GM21447 (cell line): ENCODE measurements around the gene TCAP.

Experiments used
- ATAC-seq: cut with Tn5 transposase; IDR thresholded peaks from one replicate; pipeline ENCODE4 v1.9.1; 2021; ENCODE audit not compliant: unreplicated experiment

The TCAP gene

DNA sequence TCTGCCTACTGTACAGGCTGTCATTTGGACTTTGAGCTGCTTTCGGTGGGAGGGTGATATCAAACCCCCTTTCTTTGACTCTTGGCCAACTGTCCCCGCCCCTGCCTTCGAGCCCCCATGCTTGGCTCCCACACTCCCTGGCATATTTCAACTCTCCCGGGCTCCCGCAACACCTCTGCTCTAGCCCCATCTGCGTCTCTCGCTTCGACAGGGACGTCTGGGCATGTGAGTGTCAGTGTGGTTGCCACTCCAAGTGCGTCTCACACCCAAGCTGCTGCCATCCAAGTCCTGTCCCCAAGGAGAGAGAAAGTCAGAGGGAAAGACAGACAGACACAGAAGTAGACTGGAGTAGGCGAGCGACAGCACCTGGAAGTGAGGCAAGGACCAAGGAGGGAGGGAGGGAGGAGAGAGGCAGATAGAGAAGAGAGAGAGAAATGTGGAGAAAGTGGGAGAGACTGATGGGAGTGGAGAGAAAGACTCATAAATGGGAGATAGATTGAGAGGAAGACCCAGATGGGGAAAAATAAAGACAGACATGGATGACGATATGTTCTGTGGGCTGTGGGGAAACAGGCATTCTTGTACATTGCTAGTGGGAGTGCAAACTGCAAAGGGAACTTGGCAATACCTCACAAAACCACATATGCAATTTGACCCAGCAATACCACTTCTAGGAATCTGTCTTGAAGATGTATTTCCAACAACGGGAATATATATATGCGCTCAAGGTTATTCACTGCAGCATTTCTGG is 16.4 kb upstream of the TCAP start:
- ATAC-seq, result no peak

- no peak for ATAC-seq
Observed at GRCh38 chr17:39650121-39650579, 15.0 kb upstream of the TCAP start.

GRCh38 chr17:39651923-39652586 is 13.1 kb upstream of the TCAP start:
- no peak for ATAC-seq

DNA sequence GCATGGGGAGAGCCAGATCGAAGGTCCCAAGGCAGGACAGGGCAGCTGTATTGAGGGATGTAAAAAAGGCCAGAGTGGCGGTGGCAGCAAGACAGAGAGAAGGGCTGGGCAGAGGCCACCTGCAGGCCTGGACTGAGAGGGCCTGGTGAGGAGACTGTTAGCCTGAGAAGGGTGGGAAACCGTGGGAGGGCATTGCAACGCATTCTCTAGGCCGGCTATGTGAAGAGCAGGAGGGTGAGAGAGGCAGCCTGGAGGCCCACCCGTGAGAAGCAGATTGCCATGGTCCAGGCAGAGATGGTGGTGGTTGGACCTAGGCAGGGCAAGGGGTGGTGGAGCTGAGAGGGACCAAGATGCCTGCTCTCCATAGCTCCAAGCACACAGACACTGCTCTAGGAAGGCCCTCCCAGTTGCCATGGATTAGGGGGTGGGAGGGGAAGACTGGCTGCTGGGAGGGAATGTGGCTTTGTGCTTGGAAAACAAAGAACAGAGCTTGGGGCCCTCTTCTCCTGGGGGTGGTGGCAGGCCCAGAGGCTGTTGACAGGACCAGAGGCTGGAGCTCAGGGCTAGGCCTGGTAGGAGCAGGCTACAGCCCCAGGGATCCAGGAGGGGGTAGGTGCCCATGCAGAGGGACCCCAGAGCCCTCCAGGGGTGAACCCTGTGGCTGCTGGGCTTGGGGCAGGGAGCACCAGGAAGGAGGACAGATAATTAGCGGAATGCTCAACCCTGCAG is 12.4 kb upstream of the TCAP start:
- ATAC-seq, result no peak

DNA sequence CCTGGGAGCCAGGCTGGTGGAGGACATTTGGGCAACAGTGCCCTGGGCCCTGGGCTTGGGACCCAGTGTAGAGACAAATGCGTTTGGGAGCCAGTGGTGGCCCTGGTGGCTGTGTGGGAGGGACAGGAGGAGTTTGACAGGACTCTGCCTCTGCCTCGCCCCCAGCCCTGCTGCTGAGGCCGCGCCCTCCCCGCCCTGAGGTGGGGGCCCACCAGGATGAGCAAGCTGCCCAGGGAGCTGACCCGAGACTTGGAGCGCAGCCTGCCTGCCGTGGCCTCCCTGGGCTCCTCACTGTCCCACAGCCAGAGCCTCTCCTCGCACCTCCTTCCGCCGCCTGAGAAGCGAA is 11.9 kb upstream of the TCAP start:
- ATAC-seq, result no peak

DNA sequence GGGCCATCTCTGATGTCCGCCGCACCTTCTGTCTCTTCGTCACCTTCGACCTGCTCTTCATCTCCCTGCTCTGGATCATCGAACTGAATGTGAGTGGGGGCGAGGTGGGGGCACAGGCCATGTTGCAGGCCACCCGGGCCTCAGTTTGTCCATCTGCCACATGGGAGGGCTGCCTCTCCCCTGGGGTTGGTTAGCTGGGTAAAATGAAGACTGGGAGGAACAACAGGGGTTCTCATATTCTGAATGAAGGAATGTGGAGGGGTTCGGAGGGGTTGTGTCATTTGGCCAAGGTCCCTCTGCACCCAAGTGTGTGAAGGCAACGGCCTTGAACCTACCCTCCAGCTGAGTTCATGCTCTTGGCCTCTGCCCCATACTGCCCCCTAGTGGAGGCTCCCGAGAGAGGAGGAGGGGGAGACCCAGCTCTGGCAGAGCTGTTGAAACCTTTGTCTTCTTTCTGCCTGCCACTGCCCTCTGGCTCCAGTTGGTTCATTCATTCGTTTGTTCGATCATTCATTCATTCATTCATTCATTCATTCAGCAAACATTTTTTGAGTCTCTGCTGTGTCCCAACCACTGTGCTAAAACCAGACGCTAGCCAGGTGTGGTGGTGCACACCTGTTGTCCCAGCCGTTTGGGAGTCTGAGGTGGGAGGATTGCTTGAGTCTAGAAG is 11.4 kb upstream of the TCAP start:
- ATAC-seq, result no peak

DNA sequence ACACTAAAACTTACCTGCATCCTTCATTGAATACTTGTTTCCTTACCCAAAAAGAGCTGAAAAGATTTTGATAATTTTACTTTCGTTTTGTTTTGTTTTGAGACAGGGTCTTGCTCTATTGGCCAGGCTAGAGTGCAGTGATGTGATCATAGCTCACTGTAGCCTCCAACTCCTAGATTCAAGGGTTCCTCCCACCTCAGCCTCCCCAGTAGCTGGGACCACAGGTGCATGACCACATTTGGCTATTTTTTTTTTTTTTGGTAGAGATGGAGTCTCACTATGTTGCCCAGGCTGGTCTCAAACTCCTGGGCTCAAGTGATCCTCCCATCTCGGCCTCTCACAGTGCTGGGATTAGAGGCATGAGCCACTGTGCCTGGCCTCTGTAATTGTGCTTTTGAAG is 10.0 kb upstream of the TCAP start:
- ATAC-seq, result no peak

- ATAC-seq, result no peak
Observed at GRCh38 chr17:39658346-39658745, 6.8 kb upstream of the TCAP start.

DNA sequence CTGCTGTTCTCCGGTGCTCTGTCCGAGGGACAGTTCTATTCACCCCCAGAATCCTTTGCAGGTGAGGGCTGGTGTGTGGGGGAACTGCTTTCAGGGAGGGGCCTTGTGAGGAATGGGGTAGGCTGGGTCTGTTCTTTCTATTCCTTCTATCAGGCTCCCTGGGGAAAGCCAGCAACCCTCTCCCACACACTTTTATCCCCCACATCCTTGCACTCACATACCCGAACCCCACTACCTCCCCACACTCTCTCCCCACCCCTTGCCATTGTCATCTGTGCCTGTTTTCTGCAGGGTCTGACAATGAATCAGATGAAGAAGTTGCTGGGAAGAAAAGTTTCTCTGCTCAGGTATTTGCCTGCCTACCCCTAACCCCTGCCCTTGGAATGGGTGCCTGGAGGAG is 6.4 kb upstream of the TCAP start:
- no peak for ATAC-seq

DNA sequence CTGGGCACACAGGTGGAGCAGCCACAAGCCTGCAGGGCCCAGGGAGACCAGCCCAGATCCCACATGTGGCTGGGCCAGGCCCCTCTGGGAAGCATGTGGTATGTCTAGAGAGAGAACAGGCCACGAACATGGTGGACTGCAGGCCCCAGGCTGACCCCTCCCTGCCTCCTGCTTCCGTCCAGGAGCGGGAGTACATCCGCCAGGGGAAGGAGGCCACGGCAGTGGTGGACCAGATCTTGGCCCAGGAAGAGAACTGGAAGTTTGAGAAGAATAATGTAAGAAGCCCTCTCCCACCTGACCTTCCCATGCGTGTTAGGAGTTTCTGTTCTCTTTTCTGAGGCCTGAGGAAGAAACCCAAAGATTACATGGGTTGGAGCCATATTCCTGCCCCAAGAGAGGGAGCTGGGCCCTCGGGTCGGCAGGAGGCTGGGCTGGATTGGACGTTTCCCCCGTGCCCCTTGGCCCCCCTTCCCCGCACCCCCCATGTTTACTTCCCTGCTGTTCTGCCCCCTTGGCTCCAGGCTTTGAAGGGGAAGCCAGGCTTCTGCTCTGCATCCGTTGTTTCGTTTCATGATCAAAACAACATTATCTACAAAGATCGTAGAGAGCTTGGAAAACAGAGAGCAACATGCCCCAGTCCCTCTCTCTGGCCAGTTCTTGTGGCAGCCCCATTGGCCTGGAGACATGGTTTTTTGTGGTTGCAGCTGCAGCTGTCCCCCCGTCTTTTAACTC is 5.7 kb upstream of the TCAP start:
- no peak for ATAC-seq

DNA sequence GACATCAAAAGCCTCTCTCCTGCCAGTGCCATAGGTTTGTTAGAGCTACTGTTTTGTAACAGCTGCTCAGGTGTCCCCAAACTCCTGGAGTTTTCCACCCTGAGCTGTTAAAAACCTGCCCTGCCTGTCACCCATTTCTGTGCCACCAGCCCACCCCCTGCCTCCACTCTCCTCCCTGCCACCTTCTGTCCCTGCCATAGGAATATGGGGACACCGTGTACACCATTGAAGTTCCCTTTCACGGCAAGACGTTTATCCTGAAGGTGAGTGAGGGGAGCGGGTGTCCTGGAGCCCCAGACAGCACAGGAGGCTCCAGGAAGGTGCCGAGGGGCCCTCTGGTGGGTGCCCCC is 5.2 kb upstream of the TCAP start:
- no peak for ATAC-seq

DNA sequence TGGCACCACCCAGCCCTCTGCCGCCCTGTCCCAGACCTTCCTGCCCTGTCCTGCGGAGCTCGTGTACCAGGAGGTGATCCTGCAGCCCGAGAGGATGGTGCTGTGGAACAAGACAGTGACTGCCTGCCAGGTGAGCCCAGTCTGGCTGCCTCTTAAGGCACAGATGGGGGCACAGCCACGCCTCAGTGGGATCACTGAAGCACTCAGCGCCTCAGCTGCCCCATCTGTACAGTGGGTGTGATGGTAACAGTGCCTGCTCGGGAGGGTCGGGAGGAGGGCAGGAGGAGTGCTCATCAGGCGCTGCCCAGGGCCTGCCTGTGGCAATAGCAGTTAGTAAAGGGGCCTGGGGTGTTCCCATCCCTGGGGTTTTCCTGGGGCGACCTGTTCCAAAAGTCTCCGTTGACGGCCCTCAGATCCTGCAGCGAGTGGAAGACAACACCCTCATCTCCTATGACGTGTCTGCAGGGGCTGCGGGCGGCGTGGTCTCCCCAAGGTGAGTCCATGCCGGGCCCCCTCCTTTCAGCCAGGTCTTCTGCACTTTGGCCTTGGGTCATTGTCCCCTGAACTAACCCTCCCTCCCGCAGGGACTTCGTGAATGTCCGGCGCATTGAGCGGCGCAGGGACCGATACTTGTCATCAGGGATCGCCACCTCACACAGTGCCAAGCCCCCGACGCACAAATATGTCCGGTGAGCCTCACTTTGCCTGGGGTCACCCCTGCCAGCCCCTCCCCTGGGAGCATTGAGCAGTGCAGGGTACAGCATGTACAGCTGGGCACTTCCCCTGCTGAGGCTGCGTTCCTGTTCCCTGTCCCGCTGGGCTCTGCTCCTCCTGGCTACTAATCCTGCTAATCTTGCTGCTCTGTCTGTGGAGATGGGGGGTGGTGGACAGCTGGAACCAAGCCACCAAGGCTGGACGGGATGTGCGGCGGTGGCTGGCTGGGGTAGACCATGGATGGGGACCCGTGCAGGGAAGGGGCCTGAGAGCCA is 4.5 kb upstream of the TCAP start:
- ATAC-seq, result no peak

- ATAC-seq, result no peak
Observed at GRCh38 chr17:39661744-39662541, 3.2 kb upstream of the TCAP start.

DNA sequence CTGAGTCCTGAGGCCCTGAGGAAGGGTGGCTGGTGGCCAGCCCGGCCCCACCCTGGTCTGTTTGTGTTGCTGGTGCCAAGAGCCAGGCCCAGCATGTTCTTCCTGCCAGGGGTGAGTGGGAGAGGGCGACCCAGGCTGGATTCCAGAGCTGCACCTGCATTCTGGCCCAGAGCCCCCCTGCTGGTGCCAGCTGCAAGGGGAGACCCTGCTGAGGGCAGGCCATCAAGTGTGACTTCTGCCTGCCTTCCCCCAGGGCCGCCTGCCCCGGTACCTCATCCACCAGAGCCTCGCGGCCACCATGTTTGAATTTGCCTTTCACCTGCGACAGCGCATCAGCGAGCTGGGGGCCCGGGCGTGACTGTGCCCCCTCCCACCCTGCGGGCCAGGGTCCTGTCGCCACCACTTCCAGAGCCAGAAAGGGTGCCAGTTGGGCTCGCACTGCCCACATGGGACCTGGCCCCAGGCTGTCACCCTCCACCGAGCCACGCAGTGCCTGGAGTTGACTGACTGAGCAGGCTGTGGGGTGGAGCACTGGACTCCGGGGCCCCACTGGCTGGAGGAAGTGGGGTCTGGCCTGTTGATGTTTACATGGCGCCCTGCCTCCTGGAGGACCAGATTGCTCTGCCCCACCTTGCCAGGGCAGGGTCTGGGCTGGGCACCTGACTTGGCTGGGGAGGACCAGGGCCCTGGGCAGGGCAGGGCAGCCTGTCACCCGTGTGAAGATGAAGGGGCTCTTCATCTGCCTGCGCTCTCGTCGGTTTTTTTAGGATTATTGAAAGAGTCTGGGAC is 2.4 kb upstream of the TCAP start:
- ATAC-seq, result no peak

DNA sequence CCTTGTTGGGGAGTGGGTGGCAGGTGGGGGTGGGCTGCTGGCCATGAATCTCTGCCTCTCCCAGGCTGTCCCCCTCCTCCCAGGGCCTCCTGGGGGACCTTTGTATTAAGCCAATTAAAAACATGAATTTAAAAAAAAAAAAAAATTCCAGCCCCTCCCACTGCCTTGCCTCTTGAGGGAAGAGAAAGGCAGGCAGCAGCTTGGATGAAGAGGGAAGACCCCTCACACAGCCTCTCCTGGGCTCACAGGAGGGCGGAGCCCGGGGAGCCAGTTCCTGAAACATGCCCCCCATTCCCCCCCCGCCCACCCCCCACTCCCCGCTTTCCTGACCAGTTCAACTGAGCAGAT is 1.8 kb upstream of the TCAP start:
- no peak for ATAC-seq

DNA sequence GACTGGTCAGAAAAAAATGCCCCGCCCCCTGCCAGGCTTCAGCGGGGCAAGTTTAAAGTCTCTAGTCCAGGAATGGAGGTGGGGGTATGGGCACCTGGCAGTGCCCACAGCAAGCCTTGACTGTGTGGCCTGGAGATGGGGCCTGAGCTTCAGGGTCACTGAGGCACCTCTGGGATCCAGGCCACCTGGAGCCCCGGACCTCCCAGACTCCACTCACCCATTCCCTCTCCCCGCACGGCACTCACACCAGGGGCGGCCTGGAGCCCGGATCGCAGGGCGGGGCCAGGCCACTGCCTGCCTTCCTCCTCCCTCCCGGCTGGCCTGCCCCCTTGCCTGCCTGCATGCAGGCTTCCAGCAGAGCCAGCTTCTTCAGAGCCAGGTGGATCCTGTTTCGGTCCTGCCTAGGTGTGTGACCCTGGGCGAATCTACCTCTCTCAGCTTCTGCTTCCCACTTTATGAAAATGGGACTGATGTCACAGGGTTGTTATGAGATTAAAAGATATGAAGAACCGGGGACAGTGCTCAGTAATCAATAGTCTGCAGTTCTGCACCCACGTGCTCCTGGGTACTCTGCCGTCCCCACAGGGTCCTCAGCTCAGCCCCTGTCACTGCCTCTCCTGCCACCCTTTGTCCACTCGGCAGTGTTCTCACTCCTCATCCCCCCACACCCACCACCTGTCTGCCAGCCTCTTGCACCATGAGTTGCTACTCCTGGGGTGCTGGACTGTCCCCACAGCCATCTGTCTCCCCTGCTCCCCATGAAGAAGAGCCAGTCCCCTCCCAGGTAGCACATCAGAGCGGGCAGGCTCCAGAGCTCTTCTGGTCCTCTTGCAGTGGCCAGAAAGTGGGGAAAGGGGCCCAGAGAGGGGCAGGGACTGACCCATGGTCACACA is 1.2 kb upstream of the TCAP start:
- ATAC-seq, result no peak

GRCh38 chr17:39665642-39666224 is 584 bp downstream of the TCAP start:
- ATAC-seq, result no peak
